K562 (cell line): ENCODE measurements around the gene DPEP1. TPM values are rescaled to one million over a fixed set of nuclear protein-coding genes. Genes with fewer than 3 reads are reported as not detected.

Experiments used
- CEBPB ChIP-seq: fragments of 450-650 bp; IDR thresholded peaks from 2 replicates; pipeline ENCODE4 v1.6.1; 2016; ENCODE audit warnings: missing genetic modification characterization, missing compliant biosample characterization
- EHMT2 ChIP-seq: fragments of 450-650 bp; IDR thresholded peaks from 2 replicates; pipeline ENCODE4 v1.6.1; 2018; ENCODE audit warnings: antibody characterized with exemption
- EZH2 ChIP-seq: IDR thresholded peaks from 2 replicates; pipeline ENCODE4 v1.6.1; 2012; ENCODE audit warnings: low read depth, mild to moderate bottlenecking, inconsistent platforms, low read length, borderline replicate concordance
- FUS ChIP-seq: fragments of 200-400 bp; formaldehyde crosslinking; optimal IDR thresholded peaks from 2 replicates; pipeline ENCODE3; 2017; ENCODE audit warnings: low read depth, low read length
- GTF2F1 ChIP-seq: IDR thresholded peaks from 2 replicates; pipeline ENCODE4 v1.6.1; 2011; ENCODE audit warnings: low read depth, low read length, improper control_type of control experiment
- SIN3A ChIP-seq, 2 experiments: fragments of 150-350 bp in 1 of 2; IDR thresholded peaks; 2 replicates each; pipeline ENCODE4 v1.6.1; 2011 to 2016; ENCODE audit warnings: borderline replicate concordance in 2 of 2, low read depth in 2 of 2, low read length in 2 of 2, mild to moderate bottlenecking in 2 of 2, moderate library complexity in 2 of 2; ENCODE audit not compliant: control insufficient read depth in 1 of 2
- SNRNP70 ChIP-seq: fragments of 200-400 bp; formaldehyde crosslinking; optimal IDR thresholded peaks from 2 replicates; pipeline ENCODE3; 2017; ENCODE audit warnings: low read depth, low read length
- TSC22D4 ChIP-seq: fragments of 450-650 bp; IDR thresholded peaks from 2 replicates; pipeline ENCODE4 v1.6.1; 2016; ENCODE audit warnings: missing genetic modification characterization, missing biosample characterization, control low read depth
- ZNF197 ChIP-seq: fragments of 200-800 bp; sonication (Bioruptor generic); IDR thresholded peaks from 2 replicates; pipeline ENCODE4 v1.6.1; 2016; ENCODE audit warnings: low read depth, missing genetic modification characterization, missing compliant biosample characterization
- ZNF23 ChIP-seq: fragments of 250-450 bp; sonication (Bioruptor Pico); IDR thresholded peaks from 2 replicates; pipeline ENCODE4 v1.4.0; 2020; ENCODE audit warnings: mild to moderate bottlenecking
- ZNF253 ChIP-seq: fragments of 250-450 bp; sonication (Bioruptor Pico); conservative IDR thresholded peaks from 2 replicates; pipeline ENCODE4 v1.6.1; 2021; ENCODE audit warnings: mild to moderate bottlenecking
- polyA plus RNA-seq, 8 experiments: library from polyadenylated mRNA; depleted of rRNA in 4 of 8; stranded (reverse) in 5 of 8; unstranded in 3 of 8; fragments of >200 nt; fragmentation: Nextera tagmentation in 2 of 8; fragmentation: Illumina TruSeq in 1 of 8; extraction: Ambion mirVana in 2 of 8; extraction: Trizol in 1 of 8; gene quantifications; 2 replicates each; pipeline versions ENCODE4 v1.2.1 to v1.2.3, GENCODE V29; 2011 to 2014; ENCODE audit warnings: inconsistent platforms in 1 of 8, missing spikeins in 1 of 8
- total RNA-seq, 7 experiments: library from RNA; depleted of rRNA in 6 of 7; stranded (reverse); fragments of >200 nt in 6 of 7; fragmentation: Illumina TruSeq in 2 of 7; extraction: Trizol in 2 of 7; gene quantifications; 2 replicates each; pipeline versions ENCODE4 v1.2.1 to v1.2.3, GENCODE V29; 2011 to 2021; ENCODE audit warnings: low replicate concordance in 1 of 7
- TF ChIP-seq, protein P1 (sequence below): fragments of 200-600 bp; sonication (generic); IDR thresholded peaks from one replicate; pipeline ENCODE4 v1.6.1; 2012; ENCODE audit warnings: mild to moderate bottlenecking, low read depth, low read length, inconsistent platforms
- TF ChIP-seq, protein P2 (sequence below): sonication (generic); formaldehyde crosslinking; IDR thresholded peaks from 2 replicates; pipeline ENCODE4 v1.8.1; 2023; ENCODE audit warnings: mild to moderate bottlenecking, missing genetic modification reagents
- TF ChIP-seq, protein P3 (sequence below): fragments of 250-450 bp; sonication (Bioruptor Pico); IDR thresholded peaks from 2 replicates; pipeline ENCODE4 v1.5.0; 2021

Gene DPEP1
- total and polyA plus RNA-seq, 9 of the 15 experiments (the other 6 are each of a cell fraction or from before 2014, with no cell fraction given), result 0.14 to 0.31 (median 0.20) TPM; not detected in 6

DNA sequence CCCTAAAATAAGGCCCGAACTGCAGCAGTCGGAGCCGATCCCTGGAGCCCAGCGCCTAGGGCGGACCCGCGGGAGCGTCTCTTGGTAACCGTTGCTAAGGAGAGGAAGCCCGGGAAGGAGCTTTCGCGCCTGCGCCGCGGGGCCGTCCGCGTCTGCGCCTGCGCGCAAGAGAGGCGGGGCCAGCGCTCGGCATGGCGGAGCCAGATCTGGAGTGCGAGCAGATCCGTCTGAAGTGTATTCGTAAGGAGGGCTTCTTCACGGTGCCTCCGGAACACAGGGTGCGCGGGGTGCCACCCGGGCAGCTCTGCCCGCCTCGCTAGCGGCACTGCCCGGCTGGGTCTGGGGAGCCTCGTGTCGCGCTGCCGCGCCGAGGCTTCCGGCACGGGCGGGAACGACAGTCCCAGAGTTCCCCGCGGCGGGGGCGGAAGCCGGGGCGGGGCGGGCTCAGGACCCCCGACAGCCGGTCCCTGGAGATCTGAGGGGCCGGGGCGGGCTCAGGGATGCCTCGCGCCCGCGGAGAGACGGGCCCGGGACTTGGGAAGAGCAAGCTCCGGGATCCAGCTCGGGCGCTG lies 73.2 kb downstream of the DPEP1 start, which contains the start of gene CDK10 (continued):
- TF ChIP-seq, protein P1, sequence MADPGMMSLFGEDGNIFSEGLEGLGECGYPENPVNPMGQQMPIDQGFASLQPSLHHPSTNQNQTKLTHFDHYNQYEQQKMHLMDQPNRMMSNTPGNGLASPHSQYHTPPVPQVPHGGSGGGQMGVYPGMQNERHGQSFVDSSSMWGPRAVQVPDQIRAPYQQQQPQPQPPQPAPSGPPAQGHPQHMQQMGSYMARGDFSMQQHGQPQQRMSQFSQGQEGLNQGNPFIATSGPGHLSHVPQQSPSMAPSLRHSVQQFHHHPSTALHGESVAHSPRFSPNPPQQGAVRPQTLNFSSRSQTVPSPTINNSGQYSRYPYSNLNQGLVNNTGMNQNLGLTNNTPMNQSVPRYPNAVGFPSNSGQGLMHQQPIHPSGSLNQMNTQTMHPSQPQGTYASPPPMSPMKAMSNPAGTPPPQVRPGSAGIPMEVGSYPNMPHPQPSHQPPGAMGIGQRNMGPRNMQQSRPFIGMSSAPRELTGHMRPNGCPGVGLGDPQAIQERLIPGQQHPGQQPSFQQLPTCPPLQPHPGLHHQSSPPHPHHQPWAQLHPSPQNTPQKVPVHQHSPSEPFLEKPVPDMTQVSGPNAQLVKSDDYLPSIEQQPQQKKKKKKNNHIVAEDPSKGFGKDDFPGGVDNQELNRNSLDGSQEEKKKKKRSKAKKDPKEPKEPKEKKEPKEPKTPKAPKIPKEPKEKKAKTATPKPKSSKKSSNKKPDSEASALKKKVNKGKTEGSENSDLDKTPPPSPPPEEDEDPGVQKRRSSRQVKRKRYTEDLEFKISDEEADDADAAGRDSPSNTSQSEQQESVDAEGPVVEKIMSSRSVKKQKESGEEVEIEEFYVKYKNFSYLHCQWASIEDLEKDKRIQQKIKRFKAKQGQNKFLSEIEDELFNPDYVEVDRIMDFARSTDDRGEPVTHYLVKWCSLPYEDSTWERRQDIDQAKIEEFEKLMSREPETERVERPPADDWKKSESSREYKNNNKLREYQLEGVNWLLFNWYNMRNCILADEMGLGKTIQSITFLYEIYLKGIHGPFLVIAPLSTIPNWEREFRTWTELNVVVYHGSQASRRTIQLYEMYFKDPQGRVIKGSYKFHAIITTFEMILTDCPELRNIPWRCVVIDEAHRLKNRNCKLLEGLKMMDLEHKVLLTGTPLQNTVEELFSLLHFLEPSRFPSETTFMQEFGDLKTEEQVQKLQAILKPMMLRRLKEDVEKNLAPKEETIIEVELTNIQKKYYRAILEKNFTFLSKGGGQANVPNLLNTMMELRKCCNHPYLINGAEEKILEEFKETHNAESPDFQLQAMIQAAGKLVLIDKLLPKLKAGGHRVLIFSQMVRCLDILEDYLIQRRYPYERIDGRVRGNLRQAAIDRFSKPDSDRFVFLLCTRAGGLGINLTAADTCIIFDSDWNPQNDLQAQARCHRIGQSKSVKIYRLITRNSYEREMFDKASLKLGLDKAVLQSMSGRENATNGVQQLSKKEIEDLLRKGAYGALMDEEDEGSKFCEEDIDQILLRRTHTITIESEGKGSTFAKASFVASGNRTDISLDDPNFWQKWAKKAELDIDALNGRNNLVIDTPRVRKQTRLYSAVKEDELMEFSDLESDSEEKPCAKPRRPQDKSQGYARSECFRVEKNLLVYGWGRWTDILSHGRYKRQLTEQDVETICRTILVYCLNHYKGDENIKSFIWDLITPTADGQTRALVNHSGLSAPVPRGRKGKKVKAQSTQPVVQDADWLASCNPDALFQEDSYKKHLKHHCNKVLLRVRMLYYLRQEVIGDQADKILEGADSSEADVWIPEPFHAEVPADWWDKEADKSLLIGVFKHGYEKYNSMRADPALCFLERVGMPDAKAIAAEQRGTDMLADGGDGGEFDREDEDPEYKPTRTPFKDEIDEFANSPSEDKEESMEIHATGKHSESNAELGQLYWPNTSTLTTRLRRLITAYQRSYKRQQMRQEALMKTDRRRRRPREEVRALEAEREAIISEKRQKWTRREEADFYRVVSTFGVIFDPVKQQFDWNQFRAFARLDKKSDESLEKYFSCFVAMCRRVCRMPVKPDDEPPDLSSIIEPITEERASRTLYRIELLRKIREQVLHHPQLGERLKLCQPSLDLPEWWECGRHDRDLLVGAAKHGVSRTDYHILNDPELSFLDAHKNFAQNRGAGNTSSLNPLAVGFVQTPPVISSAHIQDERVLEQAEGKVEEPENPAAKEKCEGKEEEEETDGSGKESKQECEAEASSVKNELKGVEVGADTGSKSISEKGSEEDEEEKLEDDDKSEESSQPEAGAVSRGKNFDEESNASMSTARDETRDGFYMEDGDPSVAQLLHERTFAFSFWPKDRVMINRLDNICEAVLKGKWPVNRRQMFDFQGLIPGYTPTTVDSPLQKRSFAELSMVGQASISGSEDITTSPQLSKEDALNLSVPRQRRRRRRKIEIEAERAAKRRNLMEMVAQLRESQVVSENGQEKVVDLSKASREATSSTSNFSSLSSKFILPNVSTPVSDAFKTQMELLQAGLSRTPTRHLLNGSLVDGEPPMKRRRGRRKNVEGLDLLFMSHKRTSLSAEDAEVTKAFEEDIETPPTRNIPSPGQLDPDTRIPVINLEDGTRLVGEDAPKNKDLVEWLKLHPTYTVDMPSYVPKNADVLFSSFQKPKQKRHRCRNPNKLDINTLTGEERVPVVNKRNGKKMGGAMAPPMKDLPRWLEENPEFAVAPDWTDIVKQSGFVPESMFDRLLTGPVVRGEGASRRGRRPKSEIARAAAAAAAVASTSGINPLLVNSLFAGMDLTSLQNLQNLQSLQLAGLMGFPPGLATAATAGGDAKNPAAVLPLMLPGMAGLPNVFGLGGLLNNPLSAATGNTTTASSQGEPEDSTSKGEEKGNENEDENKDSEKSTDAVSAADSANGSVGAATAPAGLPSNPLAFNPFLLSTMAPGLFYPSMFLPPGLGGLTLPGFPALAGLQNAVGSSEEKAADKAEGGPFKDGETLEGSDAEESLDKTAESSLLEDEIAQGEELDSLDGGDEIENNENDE, result no peak
- TF ChIP-seq EZH2 (no peak), EHMT2 (no peak), TSC22D4 (tag) (no peak), CEBPB (no peak), SIN3A (IDR thresholded peaks at IDR 0.05; ENCODE audit: borderline replicate concordance in 2 of 2, control insufficient read depth in 1 of 2, low read depth in 2 of 2, low read length in 2 of 2) (peak in 1 of 2 experiments; percentile 59; a peak in 2 of 4 replicates), ZNF197 (no peak), SNRNP70 (no peak), ZNF253 (CRISPR knock-in tag) (no peak), FUS (no peak), ZNF23 (no peak), GTF2F1 (no peak)
- TF ChIP-seq, protein P2, sequence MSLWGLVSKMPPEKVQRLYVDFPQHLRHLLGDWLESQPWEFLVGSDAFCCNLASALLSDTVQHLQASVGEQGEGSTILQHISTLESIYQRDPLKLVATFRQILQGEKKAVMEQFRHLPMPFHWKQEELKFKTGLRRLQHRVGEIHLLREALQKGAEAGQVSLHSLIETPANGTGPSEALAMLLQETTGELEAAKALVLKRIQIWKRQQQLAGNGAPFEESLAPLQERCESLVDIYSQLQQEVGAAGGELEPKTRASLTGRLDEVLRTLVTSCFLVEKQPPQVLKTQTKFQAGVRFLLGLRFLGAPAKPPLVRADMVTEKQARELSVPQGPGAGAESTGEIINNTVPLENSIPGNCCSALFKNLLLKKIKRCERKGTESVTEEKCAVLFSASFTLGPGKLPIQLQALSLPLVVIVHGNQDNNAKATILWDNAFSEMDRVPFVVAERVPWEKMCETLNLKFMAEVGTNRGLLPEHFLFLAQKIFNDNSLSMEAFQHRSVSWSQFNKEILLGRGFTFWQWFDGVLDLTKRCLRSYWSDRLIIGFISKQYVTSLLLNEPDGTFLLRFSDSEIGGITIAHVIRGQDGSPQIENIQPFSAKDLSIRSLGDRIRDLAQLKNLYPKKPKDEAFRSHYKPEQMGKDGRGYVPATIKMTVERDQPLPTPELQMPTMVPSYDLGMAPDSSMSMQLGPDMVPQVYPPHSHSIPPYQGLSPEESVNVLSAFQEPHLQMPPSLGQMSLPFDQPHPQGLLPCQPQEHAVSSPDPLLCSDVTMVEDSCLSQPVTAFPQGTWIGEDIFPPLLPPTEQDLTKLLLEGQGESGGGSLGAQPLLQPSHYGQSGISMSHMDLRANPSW (CRISPR knock-in tag), result no peak
- TF ChIP-seq, protein P3, sequence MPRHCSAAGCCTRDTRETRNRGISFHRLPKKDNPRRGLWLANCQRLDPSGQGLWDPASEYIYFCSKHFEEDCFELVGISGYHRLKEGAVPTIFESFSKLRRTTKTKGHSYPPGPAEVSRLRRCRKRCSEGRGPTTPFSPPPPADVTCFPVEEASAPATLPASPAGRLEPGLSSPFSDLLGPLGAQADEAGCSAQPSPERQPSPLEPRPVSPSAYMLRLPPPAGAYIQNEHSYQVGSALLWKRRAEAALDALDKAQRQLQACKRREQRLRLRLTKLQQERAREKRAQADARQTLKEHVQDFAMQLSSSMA (CRISPR knock-in tag), result no peak
